Measurements from ENCODE around the gene POC1A.

Gene POC1A

GRCh38 chr3:52026041-52026440 is 128.2 kb downstream of the POC1A start:
- DNase-seq (ENCODE audit: low spot score) = no peak

- no peak for DNase-seq (ENCODE audit: low spot score)
Measured at GRCh38 chr3:52025453-52025852, 128.8 kb downstream of the POC1A start.

All from left forelimb (tissue), 1 donor.